Left ventricle myocardium superior (tissue), 1 donor: ENCODE data around the gene FAS. TPM values are rescaled to one million over a fixed set of nuclear protein-coding genes. Genes with fewer than 3 reads are reported as not detected.
"Not testable (repeated sequence)": the region's sequence is repeated elsewhere in the genome, so short reads cannot be mapped to it uniquely, and the experiment has no call there.

ENCODE experiments used
- ATAC-seq: fragments of 200-7000 bp; cut with Tn5 transposase; one replicate; pipeline ENCODE4 v1.9.1; 2020; ENCODE audit warnings: mild to moderate bottlenecking, moderate library complexity
- DNase-seq: peaks from one replicate; pipeline ENCODE4 v3.0.0-alpha.2; 2020
- intact Hi-C: fragments of 100-400 bp; cut with micrococcal nuclease; formaldehyde crosslinking; loops from one replicate; pipeline ENCODE4 v1.11.0; 2022
- total RNA-seq: library from RNA; stranded (reverse); fragmentation: NEBNext Ultra II Directional; extraction: Animal tissue kit (Norgen Biotek cat#: 25700); gene quantifications from one replicate; pipeline ENCODE4 v1.2.1, GENCODE V29; 2021
- donor health status: DM: no; HTN: yes; CAD: no; lungs with severe emphysema.

Gene FAS
- total RNA-seq, 1 donor from 2014 or later, result 4.0 TPM

DNA sequence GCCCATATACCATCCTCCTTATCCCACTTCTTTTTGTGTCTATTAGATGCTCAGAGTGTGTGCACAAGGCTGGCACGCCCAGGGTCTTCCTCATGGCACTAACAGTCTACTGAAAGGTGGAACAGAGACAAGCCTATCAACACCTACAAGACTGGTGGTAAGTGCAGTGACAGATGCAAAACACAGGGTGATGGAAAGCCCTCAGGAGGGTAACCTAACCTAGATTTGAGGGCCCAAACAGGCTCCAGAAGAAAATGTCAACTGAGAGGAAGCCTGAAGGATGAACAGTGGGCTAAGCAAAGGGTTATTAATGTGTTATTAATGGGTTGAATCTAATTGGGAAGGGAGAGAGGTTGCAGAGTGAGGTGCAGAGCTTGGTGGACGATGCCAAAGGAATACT lies 1.2 kb upstream of the FAS start:
- ATAC-seq, result no peak
- no peak for DNase-seq
- intact Hi-C loops, result no loop called here

DNA sequence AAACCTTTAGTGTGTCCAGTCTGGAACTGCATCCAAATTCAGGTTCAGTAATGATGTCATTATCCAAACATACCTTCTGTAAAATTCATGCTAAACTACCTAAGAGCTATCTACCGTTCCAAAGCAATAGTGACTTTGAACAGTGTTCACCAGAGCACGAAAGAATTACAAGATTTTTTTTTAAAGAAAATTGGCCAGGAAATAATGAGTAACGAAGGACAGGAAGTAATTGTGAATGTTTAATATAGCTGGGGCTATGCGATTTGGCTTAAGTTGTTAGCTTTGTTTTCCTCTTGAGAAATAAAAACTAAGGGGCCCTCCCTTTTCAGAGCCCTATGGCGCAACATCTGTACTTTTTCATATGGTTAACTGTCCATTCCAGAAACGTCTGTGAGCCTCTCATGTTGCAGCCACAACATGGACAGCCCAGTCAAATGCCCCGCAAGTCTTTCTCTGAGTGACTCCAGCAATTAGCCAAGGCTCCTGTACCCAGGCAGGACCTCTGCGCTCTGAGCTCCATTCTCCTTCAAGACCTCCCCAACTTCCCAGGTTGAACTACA lies 694 bp upstream of the FAS start:
- intact Hi-C loops, result no loop called here
- ATAC-seq (peak; percentile 54), DNase-seq (no peak)

DNA sequence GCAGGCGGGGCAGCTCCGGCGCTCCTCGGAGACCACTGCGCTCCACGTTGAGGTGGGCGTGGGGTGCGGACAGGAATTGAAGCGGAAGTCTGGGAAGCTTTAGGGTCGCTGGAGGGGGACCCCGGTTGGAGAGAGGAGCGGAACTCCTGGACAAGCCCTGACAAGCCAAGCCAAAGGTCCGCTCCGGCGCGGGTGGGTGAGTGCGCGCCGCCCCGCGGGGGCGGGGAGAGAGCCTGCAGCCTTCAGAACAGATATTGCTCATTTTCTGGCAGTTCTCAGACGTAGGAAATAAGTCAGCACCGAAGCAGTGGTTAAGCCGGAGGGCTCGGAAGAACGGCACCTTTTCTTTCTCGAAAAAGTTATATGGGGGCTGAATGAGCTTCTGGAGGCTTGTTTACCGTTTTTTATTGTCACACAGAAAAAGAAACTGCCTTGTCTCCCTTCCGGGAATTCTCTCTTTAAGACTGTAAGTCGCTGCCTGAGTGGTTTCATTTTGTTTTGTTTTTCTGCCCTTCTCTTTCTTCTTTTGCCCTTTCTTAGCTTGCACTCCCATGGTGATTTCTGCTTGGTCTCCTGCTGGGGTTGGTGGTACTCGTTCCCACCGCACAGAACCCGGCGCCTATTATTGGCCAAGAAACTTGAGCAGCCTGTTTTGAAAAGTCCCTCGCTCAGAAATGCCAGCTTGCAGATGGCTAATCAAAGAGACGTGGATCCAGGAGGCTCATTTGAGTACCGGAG lies 732 bp downstream of the FAS start:
- DNase-seq (peak; percentile 86), ATAC-seq (peak; percentile 88)
- intact Hi-C loops, result no loop called here

DNA sequence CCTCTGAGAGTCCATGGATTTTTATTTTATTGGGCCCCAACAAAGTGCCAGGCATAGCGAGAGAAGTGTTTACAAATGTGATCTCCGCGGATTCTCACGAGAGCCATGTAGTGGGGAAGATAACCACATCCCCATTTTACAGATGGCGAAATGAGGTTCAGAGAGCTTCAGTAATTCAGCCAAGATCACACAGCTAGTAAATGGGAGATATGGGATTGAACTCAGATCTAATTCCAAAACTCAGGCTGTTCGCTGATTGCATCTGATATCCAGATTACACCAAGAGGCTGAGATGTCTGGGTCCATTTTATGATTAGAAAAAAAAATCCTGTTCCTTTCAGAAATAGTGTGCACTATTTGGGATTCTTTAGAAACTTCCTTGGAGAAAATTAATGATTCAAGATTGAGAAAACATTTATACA lies 1.3 kb downstream of the FAS start:
- ATAC-seq, result no peak
- intact Hi-C loops, result no loop called here
- no peak for DNase-seq

DNA sequence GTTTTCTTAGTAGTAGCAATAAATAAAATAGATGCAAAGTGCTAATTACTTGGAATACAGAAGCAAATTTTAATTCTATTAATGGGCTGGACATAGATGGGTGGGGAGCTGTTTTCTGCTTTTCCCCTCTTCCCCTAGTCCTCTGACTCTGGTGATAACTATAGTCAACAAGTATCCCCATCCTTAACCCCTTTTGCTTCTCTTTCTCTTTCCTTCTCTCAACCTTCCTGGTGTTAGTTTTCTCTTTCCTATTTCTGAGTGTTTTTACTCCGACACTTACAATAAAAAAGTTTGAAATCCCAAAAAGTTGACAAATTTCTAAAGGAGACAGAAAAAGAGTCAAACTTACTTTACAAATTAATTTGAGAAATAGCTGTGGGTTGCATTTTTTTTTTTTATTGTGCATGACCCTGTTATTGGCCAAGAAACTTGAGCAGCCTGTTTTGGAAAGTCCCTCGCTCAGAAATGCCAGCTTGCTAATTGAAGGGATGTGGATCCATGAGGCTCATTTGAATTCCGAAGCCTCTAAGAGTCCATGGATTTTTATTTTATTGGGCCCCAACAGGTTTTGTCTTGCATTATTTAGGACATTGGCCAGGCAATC lies 2.4 kb downstream of the FAS start:
- DNase-seq, result no peak
- ATAC-seq, result no peak
- intact Hi-C loops, result no loop called here

DNA sequence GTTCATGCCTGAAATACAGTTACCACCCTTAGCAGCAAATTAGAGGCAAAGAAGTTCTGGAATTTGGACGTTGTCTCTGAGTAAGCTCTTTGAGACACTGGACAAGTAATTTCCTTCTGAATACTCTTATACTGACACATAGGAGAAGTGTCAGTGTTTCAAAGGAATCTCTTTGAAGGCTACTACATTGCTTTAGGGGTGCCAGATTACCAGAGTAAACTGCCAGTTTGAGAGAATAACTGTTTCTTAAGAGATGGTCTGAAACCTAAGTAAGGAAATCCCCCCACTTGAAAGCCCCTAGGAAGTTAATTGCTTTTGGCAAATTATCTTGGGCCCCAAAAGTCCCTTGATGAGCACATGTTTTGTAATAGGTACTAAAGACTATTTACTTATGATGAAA lies 3.4 kb downstream of the FAS start:
- ATAC-seq (no peak), DNase-seq (no peak)
- intact Hi-C loops, result no loop called here

DNA sequence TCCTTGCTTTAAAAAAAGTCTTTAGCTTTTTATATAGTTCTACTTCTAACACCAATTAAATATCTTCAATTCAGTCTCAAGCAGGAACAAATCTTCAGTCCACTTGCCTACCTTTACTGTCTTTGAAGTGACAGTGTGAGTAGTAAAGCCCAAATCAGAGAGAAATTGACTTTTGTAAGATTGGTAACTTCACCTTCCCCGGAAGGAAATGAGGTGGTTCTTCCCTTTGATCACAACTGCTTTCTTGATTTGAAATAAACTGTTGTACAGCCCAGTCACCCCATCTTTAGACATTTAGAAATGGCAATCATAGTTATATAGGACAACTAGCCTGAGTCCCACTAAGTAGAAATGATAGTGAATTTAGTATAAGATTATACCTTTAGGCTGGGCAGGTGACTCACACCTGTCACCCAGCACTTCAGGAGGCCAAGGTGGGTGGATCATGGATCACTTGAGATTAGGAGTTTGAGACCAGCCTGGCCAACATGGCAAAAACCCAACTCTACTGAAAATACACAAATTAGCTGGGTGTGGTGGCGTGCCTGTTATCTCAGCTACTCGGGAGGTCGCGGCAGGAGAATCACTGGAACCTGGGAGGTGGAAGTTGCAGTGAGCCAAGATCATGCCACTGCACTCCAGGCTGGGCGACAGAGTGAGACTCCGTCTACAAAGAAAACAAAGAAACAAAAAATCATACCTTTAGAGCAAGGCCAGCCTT lies 4.7 kb downstream of the FAS start:
- intact Hi-C loops, result no loop called here
- DNase-seq (no peak), ATAC-seq (no peak)

DNA sequence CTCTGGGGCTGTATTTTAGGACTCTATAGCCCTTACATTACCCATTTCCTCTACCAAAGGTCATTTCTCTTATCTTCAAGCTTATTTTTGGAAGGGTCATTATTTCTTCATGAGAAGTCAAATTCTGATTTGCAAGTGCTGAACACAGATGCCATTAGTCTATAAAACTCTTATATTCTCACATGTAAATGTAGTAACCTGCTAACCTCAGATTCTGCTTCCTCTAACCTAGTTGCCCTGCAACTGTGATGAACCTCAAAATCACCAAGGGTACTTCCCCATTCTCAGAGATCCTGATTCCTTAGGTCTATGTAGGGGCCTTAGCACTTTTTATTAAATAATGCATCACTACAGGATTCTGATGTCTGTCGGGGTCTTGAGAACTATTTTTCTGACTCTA lies 6.3 kb downstream of the FAS start:
- no peak for ATAC-seq
- no peak for DNase-seq
- intact Hi-C loops, result no loop called here

DNA sequence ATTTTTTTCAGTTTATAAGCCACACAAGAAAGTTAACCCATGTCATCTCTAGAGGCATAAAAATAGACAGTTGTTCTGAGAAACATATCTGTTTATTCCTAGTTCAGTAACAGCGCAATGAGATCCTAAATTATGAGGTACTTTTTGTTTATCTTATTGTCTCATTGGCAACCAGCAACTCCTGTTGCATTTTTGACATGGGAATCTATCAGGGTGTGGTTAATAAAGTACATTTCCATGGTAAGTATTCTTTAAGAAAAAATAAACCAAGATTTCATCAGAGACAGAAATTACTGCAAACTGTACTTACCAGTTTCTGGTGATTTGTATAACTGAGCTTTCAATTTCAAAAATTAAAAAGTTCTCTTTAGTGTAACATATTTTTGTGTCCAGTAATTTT lies 9.0 kb downstream of the FAS start:
- ATAC-seq (no peak), DNase-seq (no peak)
- intact Hi-C loops, result loop anchor here (10.0 kb wide), 1 partner anchor 165 kb away; no protein-coding TSS in a partner anchor

DNA sequence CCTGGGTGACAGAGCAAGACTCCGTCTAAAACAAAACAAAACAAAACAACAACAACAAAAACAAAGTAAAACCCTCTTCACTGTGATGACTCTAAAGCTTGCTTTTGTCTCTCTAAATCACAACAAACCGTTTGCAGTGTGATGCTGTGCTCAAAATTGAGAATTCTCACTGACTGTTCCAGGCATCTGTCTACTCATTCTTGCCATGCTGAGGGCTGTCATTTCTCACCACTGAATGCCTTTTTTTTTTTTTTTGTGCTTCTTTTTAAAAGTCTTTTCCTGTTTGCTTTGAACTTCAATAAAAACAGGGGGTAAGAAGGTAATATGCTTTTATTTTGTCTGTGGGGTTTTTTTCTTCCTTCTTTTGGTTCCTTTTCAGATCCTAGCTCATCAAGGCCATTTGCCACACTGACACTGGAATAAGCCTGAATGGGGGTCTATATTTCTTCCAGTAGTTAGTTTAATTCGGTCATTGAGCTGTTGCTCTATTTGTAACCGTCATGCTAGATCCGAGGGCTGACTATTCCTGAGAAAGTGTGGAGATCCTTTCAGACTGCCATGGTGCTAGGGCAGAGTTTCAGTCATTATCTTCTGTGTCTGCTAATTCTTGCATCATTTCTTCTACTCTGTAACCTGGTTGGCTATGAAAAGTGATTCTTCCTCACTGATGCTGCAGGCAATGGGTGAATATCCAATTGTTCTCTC lies 10.6 kb downstream of the FAS start:
- intact Hi-C loops, result loop anchor here (10.0 kb wide), 1 partner anchor 166 kb away; no protein-coding TSS in a partner anchor
- ATAC-seq, result peak; percentile 28

DNA sequence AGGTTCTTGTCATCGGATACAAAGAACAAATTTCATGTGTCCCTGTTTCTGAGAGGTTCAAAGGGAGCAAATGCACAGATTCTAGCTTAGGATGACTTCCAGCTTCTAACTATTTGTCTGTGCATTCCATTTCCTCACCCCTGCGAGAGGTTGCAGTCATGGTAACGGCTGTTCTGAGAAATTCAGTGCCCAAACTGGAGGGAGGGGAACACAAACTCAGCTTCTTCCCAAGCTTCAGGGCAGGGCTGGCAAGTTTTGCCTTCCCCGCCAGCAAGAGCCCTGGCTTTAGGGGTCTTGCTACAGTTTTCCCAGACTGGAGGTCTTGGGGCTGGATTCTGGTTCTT lies 11.1 kb downstream of the FAS start:
- no peak for DNase-seq
- intact Hi-C loops, result loop anchor here (10.0 kb wide), 1 partner anchor 167 kb away; no protein-coding TSS in a partner anchor
- no peak for ATAC-seq

More for the DNA sequence above, 10.6 kb downstream of the FAS start:
- no peak for DNase-seq

DNA sequence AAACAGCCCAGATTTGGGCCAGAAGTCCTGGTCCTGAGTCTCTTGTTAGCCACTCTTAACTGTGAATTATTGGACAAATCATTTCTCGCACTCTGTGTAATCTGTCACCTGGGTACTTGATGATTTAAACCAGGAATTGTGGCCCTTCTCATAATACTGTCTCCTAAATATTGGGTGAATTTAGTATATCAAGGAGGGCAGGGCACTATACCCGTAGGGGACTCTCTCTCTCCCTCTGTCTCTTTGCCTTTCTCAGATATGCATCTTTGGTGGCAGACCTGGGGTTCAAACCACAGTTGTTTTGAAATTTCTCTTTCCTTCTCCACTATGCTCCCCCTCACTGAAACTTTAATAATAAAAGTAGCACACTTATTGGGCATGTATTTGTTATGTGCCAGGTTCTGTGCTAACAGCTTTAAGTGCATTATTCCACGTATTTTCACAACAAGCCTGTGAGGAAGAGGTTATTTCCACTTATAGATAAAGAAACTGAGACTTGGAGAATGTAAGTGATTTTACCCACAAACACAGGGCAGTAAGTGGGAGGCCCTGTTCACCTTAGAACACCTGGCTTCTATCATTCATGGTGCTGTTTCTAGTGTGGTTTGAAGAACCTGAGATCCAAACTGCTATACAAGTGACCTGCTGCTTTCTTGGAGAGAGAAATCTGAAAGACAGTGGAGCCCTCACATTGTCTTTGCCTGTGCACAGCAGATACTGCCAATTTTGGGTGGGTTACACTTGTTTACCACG lies 11.8 kb downstream of the FAS start:
- DNase-seq (no peak), ATAC-seq (no peak)
- intact Hi-C loops, result loop anchor here (10.0 kb wide), 1 partner anchor 168 kb away; no protein-coding TSS in a partner anchor

DNA sequence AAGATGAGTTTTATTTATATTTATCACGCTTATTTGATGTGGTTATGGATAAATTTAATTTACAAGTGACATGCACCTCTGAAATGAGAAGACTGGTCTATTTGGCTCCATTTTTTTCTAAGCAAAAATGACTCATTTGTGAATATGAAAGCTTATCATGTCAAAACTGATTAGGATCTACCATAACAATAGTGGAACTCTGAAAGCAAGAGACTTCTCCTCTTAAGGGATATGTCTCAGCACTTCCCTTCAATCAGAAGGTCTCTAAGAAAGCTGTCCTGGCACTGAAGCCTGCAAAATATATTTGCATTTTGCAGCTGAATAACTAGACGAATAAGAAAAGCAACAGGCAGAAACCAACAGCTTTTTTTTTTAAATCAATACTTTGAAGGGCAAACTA lies 12.7 kb downstream of the FAS start:
- DNase-seq, result no peak
- intact Hi-C loops, result loop anchor here (10.0 kb wide), 1 partner anchor 169 kb away; no protein-coding TSS in a partner anchor
- no peak for ATAC-seq

DNA sequence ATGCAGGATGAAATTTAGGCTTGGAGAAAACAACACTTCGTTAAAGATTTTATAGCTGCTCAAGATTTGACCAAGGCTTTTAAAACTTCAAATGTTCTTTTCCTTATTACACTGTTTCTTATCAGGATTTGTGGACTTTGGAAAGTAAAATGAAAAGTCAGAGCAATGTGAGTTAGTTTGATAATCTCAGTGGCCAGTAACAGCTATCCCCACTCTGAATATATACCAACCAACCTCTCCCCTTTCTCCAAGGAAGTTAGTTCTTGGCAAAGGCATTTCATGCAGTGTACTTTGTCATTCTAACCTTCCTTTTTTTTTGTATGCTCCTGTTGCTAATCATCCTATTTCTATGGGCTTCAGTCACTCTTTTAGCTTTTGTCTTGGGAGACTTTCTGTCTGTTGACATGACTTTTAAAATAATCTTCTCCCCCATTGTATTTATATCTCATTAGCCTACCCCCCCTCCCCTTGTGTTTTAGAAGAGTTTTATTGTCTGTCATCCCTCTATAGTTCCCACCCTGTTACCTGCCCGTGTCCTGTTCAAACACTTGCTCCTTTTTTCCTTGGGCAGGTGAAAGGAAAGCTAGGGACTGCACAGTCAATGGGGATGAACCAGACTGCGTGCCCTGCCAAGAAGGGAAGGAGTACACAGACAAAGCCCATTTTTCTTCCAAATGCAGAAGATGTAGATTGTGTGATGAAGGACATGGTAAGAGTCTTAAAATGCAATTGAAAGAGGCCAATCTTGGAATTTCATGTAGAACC lies 16.7 kb downstream of the FAS start:
- intact Hi-C loops, result loop anchor here (10.0 kb wide), 1 partner anchor 173 kb away; no protein-coding TSS in a partner anchor
- DNase-seq (no peak), ATAC-seq (no peak)

DNA sequence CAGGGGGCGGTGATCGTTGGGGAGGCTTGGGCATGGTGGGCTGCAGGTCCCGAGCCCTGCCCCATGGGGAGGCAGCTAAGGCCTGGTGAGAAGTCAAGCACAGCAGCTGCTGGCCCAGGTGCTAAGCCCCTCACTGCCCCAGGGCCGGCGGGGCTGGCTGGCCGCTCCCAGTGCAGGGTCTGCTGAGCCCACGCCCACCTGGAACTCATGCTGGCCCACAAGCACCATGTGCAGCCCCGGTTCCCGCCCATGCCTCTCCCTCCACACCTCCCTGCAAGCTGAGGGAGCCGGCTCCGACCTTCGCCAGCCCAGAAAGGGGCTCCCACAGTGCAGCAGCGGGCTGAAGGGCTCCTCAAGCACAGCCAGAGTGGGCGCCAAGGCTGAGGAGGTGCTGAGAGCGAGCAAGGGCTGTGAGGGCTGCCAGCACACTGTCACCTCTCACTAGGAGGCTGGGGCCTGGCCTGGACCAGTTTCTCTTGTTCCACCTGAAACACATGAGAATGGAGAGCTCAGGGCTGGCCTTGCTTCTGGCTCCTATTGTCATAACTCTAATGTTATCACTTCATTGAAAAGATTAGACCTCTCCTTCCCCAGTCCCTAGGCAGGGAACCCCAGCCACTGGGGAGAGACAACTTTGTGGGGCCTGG lies 28.2 kb downstream of the FAS start:
- DNase-seq, ATAC-seq, intact Hi-C loops: not testable (repeated sequence)

DNA sequence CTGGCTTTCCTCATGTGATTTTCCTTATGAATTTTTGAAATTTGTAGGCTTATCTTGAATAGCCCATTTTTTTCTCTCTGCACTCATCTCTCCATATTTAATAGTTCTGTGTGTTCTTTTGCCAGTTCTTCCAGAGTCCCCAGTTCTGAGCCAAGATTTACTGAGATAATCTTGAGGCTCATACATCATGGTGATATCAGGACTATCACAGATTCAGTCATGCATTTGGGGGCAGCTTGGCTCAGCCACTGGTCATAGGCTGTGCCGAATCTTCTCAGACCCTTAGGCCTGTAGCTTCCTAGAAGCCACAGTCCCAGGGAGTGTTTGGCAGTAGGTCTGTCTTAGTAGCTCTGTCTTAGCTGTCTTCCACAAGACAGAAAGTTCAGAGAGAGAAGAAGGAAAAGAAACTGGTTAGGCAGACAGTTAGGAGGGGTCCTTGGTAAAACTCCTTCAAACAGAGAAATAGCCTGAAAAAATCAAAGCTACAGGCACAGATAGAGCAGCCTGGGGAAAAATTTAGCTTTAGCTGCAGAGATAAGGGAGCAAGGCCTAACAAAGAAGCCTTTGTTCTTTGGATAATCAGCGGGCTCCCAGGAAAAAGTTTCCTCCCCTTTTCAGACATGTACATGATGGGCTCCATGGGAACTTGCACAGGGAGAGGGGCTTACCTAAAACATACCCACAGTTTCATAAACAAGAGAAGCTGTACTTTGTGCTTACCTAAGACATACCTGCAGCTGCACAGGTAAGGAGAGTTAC lies 29.1 kb downstream of the FAS start:
- intact Hi-C loops, result no loop called here
- DNase-seq (no peak), ATAC-seq (no peak)

DNA sequence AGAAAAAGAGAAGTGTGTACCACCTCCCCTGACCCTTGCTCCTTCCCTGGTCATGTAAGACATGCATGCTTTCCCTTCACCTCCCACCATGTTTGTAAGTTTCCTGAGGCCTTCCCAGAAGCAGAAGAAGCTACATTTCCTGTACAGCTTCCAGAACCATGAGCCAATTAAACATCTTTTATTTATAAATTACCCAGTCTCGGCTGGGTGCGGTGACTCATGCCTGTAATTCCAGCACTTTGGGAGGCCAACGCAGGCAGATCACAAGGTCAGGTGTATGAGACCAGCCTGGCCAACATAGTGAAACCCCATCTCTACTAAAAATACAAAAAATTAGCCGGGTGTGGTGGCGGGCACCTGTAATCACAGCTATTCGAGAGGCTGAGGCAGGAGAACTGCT lies 30.9 kb downstream of the FAS start:
- intact Hi-C loops, ATAC-seq: not testable (repeated sequence)

More for the DNA sequence above, 30.9 kb downstream of the FAS start:
- DNase-seq, result not testable (repeated sequence)
